Panc1 (cell line): ENCODE measurements around the gene ATG14. TPM values are rescaled to one million over a fixed set of nuclear protein-coding genes. Genes with fewer than 3 reads are reported as not detected.

ENCODE experiments used
- total RNA-seq: library from RNA; stranded (reverse); gene quantifications from one replicate; pipeline ENCODE4 v1.2.1, GENCODE V29; 2021; ENCODE audit not compliant: unreplicated experiment

ATG14 gene
- total RNA-seq, 1 experiment from 2014 or later, result 7.1 TPM

Other genes with a start within 250 kb of the ATG14 start
- 48.7 TPM for gene DLGAP5, start 220.2 kb downstream of the ATG14 start, total RNA-seq
- gene FBXO34, start 140.4 kb downstream of the ATG14 start, total RNA-seq, result 18.8 TPM
- gene TBPL2, start 28.8 kb upstream of the ATG14 start, total RNA-seq, result not detected
- gene KTN1, start 168.4 kb upstream of the ATG14 start, total RNA-seq, result 310 TPM